Aorta (tissue), 5 donors: ENCODE data around the gene HS3ST3A1. TPM values are rescaled to one million over a fixed set of nuclear protein-coding genes. Genes with fewer than 3 reads are reported as not detected.

Source experiments
- ATAC-seq: fragments of 200-7000 bp; cut with Tn5 transposase; one replicate; pipeline ENCODE4 v1.9.1; 2022; ENCODE audit warnings: moderate library complexity; ENCODE audit not compliant: low FRiP score
- DNase-seq, 2 donors: peaks; one replicate each; pipeline ENCODE4 v3.0.0-alpha.2; 2020
- H3K27ac ChIP-seq, 2 donors: one replicate each; pipeline ENCODE4 v1.5.1; 2013; ENCODE audit warnings: low read length in 2 of 2, mild to moderate bottlenecking in 2 of 2, moderate library complexity in 2 of 2, control low read depth in 1 of 2, inconsistent platforms in 1 of 2, low read depth in 1 of 2
- H3K27me3 ChIP-seq, 2 donors: one replicate each; pipeline ENCODE4 v1.6.1; 2013; ENCODE audit warnings: control low read depth in 1 of 2, low read length in 1 of 2, mild to moderate bottlenecking in 1 of 2, moderate library complexity in 1 of 2; ENCODE audit not compliant: insufficient read depth in 2 of 2, control insufficient read depth in 1 of 2
- H3K36me3 ChIP-seq, 2 donors: one replicate each; pipeline ENCODE4 v1.6.1; 2013; ENCODE audit warnings: control low read depth in 1 of 2, low read length in 1 of 2, mild to moderate bottlenecking in 1 of 2; ENCODE audit not compliant: insufficient read depth in 2 of 2, control insufficient read depth in 1 of 2
- H3K4me1 ChIP-seq, 2 donors: one replicate each; pipeline ENCODE4 v1.6.1; 2013; ENCODE audit warnings: low read length in 2 of 2, control low read depth in 1 of 2, mild to moderate bottlenecking in 1 of 2, moderate library complexity in 1 of 2; ENCODE audit not compliant: insufficient read depth in 2 of 2, control insufficient read depth in 1 of 2
- H3K4me3 ChIP-seq, 2 donors: one replicate each; pipeline ENCODE4 v1.5.1; 2013; ENCODE audit warnings: low read length in 2 of 2, control low read depth in 1 of 2, mild to moderate bottlenecking in 1 of 2
- H3K9me3 ChIP-seq: one replicate; pipeline ENCODE4 v1.6.1; 2013; ENCODE audit warnings: mild to moderate bottlenecking, low read length; ENCODE audit not compliant: control insufficient read depth
- WGBS, 2 donors: extraction: QIAGEN DNeasy Blood & Tissue Kit; methylation state at CpG; one replicate each; pipeline ENCODE4 v1.1.7; 2013; 5-methylcytosine and 5-hydroxymethylcytosine counted together
- intact Hi-C, 2 donors: fragments of 100-400 bp; cut with DNase I; formaldehyde crosslinking; loops; one replicate each; pipeline versions ENCODE4 v1.14.2 to v1.15.0; 2022
- polyA plus RNA-seq, 2 donors: library from polyadenylated mRNA; stranded (reverse); fragments of 200-250 nt; gene quantifications; one replicate each; pipeline ENCODE4 v1.2.3, GENCODE V29; 2013
- total RNA-seq, 2 donors: library from RNA; stranded (reverse); fragmentation: NEBNext Ultra II Directional; extraction: Animal tissue kit (Norgen Biotek cat#: 25700); gene quantifications; one replicate each; pipeline ENCODE4 v1.2.1, GENCODE V29; 2021
- donor health status: healthy with polysubstance abuse.
- donor health status: Bipolar disorder and iron deficiency.
- donor health status: DM: no; HTN: no; CAD: no.
- donor health status: DM: no; HTN: no; CAD: no.
- donor health status: DM: yes; HTN: yes; CAD: no.

HS3ST3A1 gene
- total and polyA plus RNA-seq, 4 donors: 0.33 to 0.36 (median 0.33) TPM; not detected in 1

GRCh38 chr17:13601322-13601775 is 380 bp downstream of the HS3ST3A1 start:
- Histone ChIP-seq H3K4me3 (no peak overlapping the region), H3K27ac (no peak overlapping the region), H3K4me1 (no peaks in the 10 kb centered on the region), H3K9me3 (no peaks in the 10 kb centered on the region), H3K36me3 (no peaks in the 10 kb centered on the region), H3K27me3 (peaks cover 0 to 3% of the 10 kb centered on the region in 2 donors)
- DNase-seq: no peak
- 1% methylated on average over 46 of the region's 46 CpGs for WGBS, 2 donors
- peak; percentile 23 for ATAC-seq
- intact Hi-C loops: loop anchor here in 1 of 2 donors (10.0 kb wide), 1 partner anchor 1323 kb away; no protein-coding TSS in a partner anchor

GRCh38 chr17:13600475-13601321 is 1.0 kb downstream of the HS3ST3A1 start:
- peak; percentile 42 to 67 for DNase-seq
- no peak overlapping the region for H3K27ac ChIP-seq
- no peak overlapping the region for H3K4me3 ChIP-seq
- intact Hi-C loops: loop anchor here in 1 of 2 donors (10.0 kb wide), 1 partner anchor 1324 kb away; no protein-coding TSS in a partner anchor
- no peaks in the 10 kb centered on the region for H3K4me1 ChIP-seq
- peaks cover 0 to 3% of the 10 kb centered on the region in 2 donors for H3K27me3 ChIP-seq
- 3 to 4% methylated on average over 77 to 101 of the region's 101 CpGs for WGBS, 2 donors
- H3K36me3 ChIP-seq: no peaks in the 10 kb centered on the region
- peak; percentile 26 for ATAC-seq
- no peaks in the 10 kb centered on the region for H3K9me3 ChIP-seq

- Histone ChIP-seq H3K36me3 (no peaks in the 10 kb centered on the region), H3K27ac (no peak overlapping the region), H3K4me1 (no peaks in the 10 kb centered on the region), H3K4me3 (no peak overlapping the region), H3K27me3 (peaks cover 0 to 3% of the 10 kb centered on the region in 2 donors), H3K9me3 (no peaks in the 10 kb centered on the region)
- WGBS, 2 donors: 66 to 67% methylated on average over 3 of the region's 3 CpGs
- intact Hi-C loops: loop anchor here (10.0 kb wide), 1 partner anchor 1325 kb away; no protein-coding TSS in a partner anchor
- DNase-seq (no peak), ATAC-seq (no peak)
These were observed 1.9 kb downstream of the HS3ST3A1 start for GRCh38 chr17:13599864-13600263.

GRCh38 chr17:13599168-13599577 is 2.6 kb downstream of the HS3ST3A1 start:
- peaks cover 0 to 3% of the 10 kb centered on the region in 2 donors for H3K27me3 ChIP-seq
- no peaks in the 10 kb centered on the region for H3K4me1 ChIP-seq
- no peak overlapping the region for H3K4me3 ChIP-seq
- intact Hi-C loops: loop anchor here in 1 of 2 donors (10.0 kb wide), 1 partner anchor 1326 kb away; no protein-coding TSS in a partner anchor
- no peaks in the 10 kb centered on the region for H3K9me3 ChIP-seq
- WGBS, 2 donors: 85 to 87% methylated on average over 1 of the region's 1 CpG
- DNase-seq (no peak), ATAC-seq (no peak)
- H3K36me3 ChIP-seq: no peaks in the 10 kb centered on the region
- no peak overlapping the region for H3K27ac ChIP-seq

GRCh38 chr17:13598353-13599167 is 3.2 kb downstream of the HS3ST3A1 start:
- ATAC-seq: no peak
- Histone ChIP-seq H3K27me3 (peaks cover 0 to 3% of the 10 kb centered on the region in 2 donors), H3K27ac (no peak overlapping the region), H3K4me3 (no peak overlapping the region), H3K36me3 (no peaks in the 10 kb centered on the region), H3K9me3 (no peaks in the 10 kb centered on the region), H3K4me1 (no peaks in the 10 kb centered on the region)
- intact Hi-C loops: loop anchor here in 1 of 2 donors (10.0 kb wide), 1 partner anchor 1326 kb away; no protein-coding TSS in a partner anchor
- no peak for DNase-seq
- WGBS, 2 donors: 84 to 85% methylated on average over 7 of the region's 7 CpGs

GRCh38 chr17:13597723-13598347 is 3.9 kb downstream of the HS3ST3A1 start:
- DNase-seq: no peak
- 27 to 32% methylated on average over 3 of the region's 3 CpGs for WGBS, 2 donors
- Histone ChIP-seq H3K27ac (no peak overlapping the region), H3K4me3 (no peak overlapping the region), H3K36me3 (no peaks in the 10 kb centered on the region), H3K4me1 (no peaks in the 10 kb centered on the region), H3K9me3 (no peaks in the 10 kb centered on the region), H3K27me3 (peaks cover 0 to 3% of the 10 kb centered on the region in 2 donors)
- ATAC-seq: no peak
- intact Hi-C loops: loop anchor here in 1 of 2 donors (10.0 kb wide), 1 partner anchor 1327 kb away; no protein-coding TSS in a partner anchor

GRCh38 chr17:13596241-13596923 is 5.3 kb downstream of the HS3ST3A1 start:
- no peaks in the 10 kb centered on the region for H3K4me1 ChIP-seq
- ATAC-seq: no peak
- H3K27ac ChIP-seq: no peak overlapping the region
- no peak for DNase-seq
- no peak overlapping the region for H3K4me3 ChIP-seq
- peaks cover 0 to 3% of the 10 kb centered on the region in 2 donors for H3K27me3 ChIP-seq
- no peaks in the 10 kb centered on the region for H3K9me3 ChIP-seq
- WGBS, 2 donors: 79 to 83% methylated on average over 13 of the region's 13 CpGs
- H3K36me3 ChIP-seq: no peaks in the 10 kb centered on the region
- intact Hi-C loops: loop anchor here in 1 of 2 donors (10.0 kb wide), 1 partner anchor 1328 kb away; no protein-coding TSS in a partner anchor

GRCh38 chr17:13595599-13595899 is 6.2 kb downstream of the HS3ST3A1 start:
- no peak for DNase-seq
- intact Hi-C loops: loop anchor here (2.0 to 10.0 kb wide), 2 partner anchors 707 to 1329 kb away; no protein-coding TSS in a partner anchor
- no peak overlapping the region for H3K27ac ChIP-seq
- H3K4me3 ChIP-seq: no peak overlapping the region
- peaks cover 0 to 3% of the 10 kb centered on the region in 2 donors for H3K27me3 ChIP-seq
- ATAC-seq: no peak
- no peaks in the 10 kb centered on the region for H3K36me3 ChIP-seq
- 71 to 73% methylated on average over 6 of the region's 6 CpGs for WGBS, 2 donors
- no peaks in the 10 kb centered on the region for H3K4me1 ChIP-seq
- no peaks in the 10 kb centered on the region for H3K9me3 ChIP-seq
